HL-60 (cell line): ENCODE data around the gene GPR107.

Experiments used
- DNase-seq, 2 experiments: peaks; one replicate each; pipeline ENCODE4 v3.0.0-alpha.2; 2010 to 2020; ENCODE audit warnings: low read depth in 1 of 2, low spot score in 1 of 2
- H3K27ac ChIP-seq: fragments of 250-450 bp; sonication (Bioruptor Pico); replicated peaks from 2 replicates; pipeline ENCODE4 v1.5.1; 2020; ENCODE audit warnings: mild to moderate bottlenecking, moderate library complexity
- H3K27me3 ChIP-seq: fragments of 250-450 bp; sonication (Bioruptor Pico); 2 replicates; pipeline ENCODE4 v1.5.1; 2021; ENCODE audit warnings: mild to moderate bottlenecking, moderate library complexity; ENCODE audit not compliant: insufficient read depth, poor library complexity, severe bottlenecking
- H3K4me3 ChIP-seq: replicated peaks from 2 replicates; pipeline ENCODE4 v1.5.1; 2011; ENCODE audit warnings: mild to moderate bottlenecking, control low read depth, low read length; ENCODE audit not compliant: insufficient read depth
- GABPA ChIP-seq: IDR thresholded peaks from 2 replicates; pipeline ENCODE4 v1.6.1; 2012; ENCODE audit warnings: low read depth
- POLR2AphosphoS5 ChIP-seq: IDR thresholded peaks from 2 replicates; pipeline ENCODE4 v1.6.1; 2012; ENCODE audit warnings: low read depth
- SPI1 ChIP-seq: IDR thresholded peaks from 2 replicates; pipeline ENCODE4 v1.6.1; 2012; ENCODE audit warnings: low read depth, mild to moderate bottlenecking, borderline replicate concordance
- TF ChIP-seq, protein P1 (sequence below): IDR thresholded peaks from 2 replicates; pipeline ENCODE4 v1.6.1; 2012; ENCODE audit warnings: low read depth; ENCODE audit not compliant: insufficient replicate concordance
- TF ChIP-seq, protein P2 (sequence below): IDR thresholded peaks from one replicate; pipeline ENCODE4 v1.5.1; 2011; ENCODE audit warnings: low read length, control low read depth, inconsistent platforms; ENCODE audit not compliant: insufficient read depth

Gene GPR107

DNA sequence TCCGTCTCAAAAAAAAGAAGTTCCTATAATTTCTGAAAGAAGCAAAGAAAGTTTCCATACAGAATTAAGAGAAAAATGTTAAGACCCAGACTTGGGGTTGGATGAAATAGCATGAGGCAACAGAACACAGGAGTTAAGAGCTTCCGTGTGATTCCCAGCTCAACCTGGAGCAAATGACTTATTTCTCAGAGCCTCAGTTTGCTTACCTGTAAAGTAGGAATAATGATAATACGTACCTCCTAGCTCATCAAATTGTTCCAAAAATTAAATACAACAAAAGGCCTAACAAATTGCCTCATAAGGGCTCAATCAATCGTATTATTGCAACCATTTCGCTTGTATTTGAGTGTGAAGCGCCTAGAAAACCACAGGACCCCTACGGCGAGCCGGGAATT lies 600 bp upstream of the GPR107 start:
- Histone ChIP-seq H3K4me3 (peak overlapping the region; percentile 81), H3K27me3 (no peaks in the 10 kb centered on the region), H3K27ac (peak overlapping the region; percentile 94)
- DNase-seq, result no peak
- TF ChIP-seq, protein P1, sequence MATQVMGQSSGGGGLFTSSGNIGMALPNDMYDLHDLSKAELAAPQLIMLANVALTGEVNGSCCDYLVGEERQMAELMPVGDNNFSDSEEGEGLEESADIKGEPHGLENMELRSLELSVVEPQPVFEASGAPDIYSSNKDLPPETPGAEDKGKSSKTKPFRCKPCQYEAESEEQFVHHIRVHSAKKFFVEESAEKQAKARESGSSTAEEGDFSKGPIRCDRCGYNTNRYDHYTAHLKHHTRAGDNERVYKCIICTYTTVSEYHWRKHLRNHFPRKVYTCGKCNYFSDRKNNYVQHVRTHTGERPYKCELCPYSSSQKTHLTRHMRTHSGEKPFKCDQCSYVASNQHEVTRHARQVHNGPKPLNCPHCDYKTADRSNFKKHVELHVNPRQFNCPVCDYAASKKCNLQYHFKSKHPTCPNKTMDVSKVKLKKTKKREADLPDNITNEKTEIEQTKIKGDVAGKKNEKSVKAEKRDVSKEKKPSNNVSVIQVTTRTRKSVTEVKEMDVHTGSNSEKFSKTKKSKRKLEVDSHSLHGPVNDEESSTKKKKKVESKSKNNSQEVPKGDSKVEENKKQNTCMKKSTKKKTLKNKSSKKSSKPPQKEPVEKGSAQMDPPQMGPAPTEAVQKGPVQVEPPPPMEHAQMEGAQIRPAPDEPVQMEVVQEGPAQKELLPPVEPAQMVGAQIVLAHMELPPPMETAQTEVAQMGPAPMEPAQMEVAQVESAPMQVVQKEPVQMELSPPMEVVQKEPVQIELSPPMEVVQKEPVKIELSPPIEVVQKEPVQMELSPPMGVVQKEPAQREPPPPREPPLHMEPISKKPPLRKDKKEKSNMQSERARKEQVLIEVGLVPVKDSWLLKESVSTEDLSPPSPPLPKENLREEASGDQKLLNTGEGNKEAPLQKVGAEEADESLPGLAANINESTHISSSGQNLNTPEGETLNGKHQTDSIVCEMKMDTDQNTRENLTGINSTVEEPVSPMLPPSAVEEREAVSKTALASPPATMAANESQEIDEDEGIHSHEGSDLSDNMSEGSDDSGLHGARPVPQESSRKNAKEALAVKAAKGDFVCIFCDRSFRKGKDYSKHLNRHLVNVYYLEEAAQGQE, result no peak
- TF ChIP-seq, protein P2, sequence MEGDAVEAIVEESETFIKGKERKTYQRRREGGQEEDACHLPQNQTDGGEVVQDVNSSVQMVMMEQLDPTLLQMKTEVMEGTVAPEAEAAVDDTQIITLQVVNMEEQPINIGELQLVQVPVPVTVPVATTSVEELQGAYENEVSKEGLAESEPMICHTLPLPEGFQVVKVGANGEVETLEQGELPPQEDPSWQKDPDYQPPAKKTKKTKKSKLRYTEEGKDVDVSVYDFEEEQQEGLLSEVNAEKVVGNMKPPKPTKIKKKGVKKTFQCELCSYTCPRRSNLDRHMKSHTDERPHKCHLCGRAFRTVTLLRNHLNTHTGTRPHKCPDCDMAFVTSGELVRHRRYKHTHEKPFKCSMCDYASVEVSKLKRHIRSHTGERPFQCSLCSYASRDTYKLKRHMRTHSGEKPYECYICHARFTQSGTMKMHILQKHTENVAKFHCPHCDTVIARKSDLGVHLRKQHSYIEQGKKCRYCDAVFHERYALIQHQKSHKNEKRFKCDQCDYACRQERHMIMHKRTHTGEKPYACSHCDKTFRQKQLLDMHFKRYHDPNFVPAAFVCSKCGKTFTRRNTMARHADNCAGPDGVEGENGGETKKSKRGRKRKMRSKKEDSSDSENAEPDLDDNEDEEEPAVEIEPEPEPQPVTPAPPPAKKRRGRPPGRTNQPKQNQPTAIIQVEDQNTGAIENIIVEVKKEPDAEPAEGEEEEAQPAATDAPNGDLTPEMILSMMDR, result no peak
- no peak for TF ChIP-seq POLR2AphosphoS5
- no peak for TF ChIP-seq GABPA
- TF ChIP-seq SPI1, result no peak

DNA sequence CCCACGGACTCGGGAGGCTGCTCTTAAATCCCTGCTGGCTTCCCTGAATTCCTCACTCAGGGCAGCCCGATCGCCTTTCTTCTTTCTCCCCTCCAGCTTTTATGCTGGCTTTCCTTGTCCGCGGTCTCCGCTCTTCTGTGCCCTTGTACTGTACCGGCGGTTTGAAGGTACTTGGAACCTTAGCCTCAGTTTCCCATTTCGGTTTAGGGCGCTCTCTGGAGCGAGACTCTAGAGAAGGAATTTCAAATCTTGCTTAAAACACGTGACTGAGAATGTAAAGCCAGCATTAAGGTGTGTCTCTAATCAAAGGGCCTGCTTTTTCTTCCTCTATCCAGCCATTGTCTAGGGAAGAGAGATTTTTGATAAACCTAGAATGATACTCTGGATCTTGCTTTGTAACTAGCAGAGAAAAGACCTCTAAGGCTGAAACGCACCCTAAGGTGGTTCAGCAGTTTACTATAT lies 650 bp downstream of the GPR107 start:
- H3K27me3 ChIP-seq, result no peaks in the 10 kb centered on the region
- DNase-seq, result no peak
- peak overlapping the region; percentile 81 for H3K4me3 ChIP-seq
- no peak for TF ChIP-seq SPI1
- TF ChIP-seq, protein P1, result no peak
- no peak for TF ChIP-seq GABPA
- TF ChIP-seq, protein P2, result no peak
- no peak for TF ChIP-seq POLR2AphosphoS5
- peak overlapping the region; percentile 94 for H3K27ac ChIP-seq

DNA sequence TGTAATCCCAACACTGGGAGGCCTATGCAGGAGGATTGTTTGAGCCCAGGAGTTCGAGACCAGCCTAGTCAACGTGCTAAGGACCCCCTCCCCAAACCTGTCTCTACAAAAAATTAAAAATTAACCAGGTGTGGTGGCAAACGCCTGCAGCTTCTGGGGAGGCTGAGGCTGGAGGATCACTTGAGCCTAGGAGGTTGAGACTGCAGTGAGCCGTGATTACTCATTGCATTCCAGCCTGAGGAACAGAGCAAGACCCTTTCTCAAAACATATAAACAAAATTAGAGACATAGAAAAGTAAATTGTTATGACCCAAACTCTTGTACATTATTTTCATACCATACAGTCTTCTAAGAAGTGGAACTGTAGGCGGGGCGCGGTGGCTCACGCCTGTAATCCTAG lies 1.1 kb downstream of the GPR107 start:
- DNase-seq, result no peak
- peak overlapping the region; percentile 81 for H3K4me3 ChIP-seq
- TF ChIP-seq GABPA (no peak), POLR2AphosphoS5 (no peak), SPI1 (no peak)
- TF ChIP-seq, protein P1, result no peak
- TF ChIP-seq, protein P2, result no peak
- H3K27me3 ChIP-seq, result no peaks in the 10 kb centered on the region
- H3K27ac ChIP-seq, result peak overlapping the region; percentile 94
